GM20431 (cell line): ENCODE measurements around the gene MAGI2.

Source experiments
- in situ Hi-C: fragments of 300-500 bp; cut with MseI, MboI; formaldehyde crosslinking; loops from one replicate; pipeline ENCODE4 v1.15.0; 2020; ENCODE audit warnings: low sequenced_read_pairs; ENCODE audit not compliant: unreplicated experiment

Gene MAGI2

DNA sequence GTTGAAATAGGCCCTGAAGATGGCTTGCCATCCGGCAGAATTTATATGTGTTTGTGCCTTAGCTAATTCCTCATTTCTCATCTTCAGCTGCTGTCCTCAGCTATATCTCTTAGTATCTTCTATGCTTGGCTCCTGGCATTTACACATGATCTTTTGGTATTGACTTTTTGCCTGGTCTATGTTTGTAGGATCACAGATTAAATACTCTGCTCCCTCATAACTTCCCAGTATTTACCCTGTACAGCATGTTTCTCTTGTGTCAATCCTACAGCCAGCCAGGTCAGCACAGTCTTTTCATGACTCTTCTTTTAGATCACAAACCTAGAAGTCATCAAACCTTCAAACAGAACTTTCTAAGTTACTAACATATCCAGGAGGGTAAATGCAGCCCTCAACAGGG, 743.8 kb downstream of the MAGI2 start:
- in situ Hi-C loops, result no loop called here

GRCh38 chr7:78704504-78704903, 749.0 kb downstream of the MAGI2 start:
- in situ Hi-C loops, result no loop called here

GRCh38 chr7:78703391-78703790, 750.1 kb downstream of the MAGI2 start:
- in situ Hi-C loops, result no loop called here

GRCh38 chr7:78702770-78703169, 750.7 kb downstream of the MAGI2 start:
- in situ Hi-C loops, result no loop called here

- in situ Hi-C loops, result no loop called here
Measured at GRCh38 chr7:78695826-78696225, 757.6 kb downstream of the MAGI2 start.

DNA sequence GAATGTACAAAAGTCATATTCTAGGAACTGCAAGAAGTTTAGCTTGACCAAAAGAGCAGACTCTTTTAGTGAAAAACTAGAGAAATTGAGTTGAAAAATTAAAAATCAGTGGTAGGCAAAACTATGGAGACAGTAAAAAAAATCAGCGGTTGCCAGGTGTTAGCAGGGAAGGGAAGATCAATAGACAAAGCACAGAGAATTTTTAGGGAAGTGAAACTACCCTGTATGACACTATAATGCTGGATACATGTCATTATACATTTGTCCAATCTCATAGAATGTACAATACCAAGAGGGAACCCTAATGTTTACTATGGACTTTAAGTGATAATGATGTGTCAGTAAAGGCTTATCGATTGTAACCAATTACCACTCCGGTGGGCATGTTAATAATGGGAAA, 761.9 kb downstream of the MAGI2 start:
- in situ Hi-C loops, result no loop called here

DNA sequence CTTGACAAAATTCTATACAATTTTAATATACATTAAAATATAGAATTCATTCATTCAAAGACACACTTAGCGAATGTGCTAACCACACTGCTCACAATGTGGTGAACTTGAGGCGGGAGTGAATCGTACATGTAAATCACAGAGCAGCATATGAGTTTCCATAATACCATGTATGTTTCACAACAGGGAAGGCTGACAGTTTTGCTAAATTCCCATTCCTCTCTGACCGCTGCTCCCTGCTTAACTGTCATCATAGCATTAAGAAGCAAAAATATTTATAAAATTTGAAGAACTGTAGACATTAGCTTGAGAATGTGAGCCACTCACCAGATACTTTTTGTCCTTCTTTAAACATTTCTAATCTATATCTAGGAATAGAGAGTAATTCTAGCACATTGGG, 763.3 kb downstream of the MAGI2 start:
- in situ Hi-C loops, result no loop called here

- in situ Hi-C loops, result no loop called here
Measured at GRCh38 chr7:78688376-78688775, 765.1 kb downstream of the MAGI2 start.

- in situ Hi-C loops, result no loop called here
Measured at GRCh38 chr7:78686189-78686588, 767.3 kb downstream of the MAGI2 start.

- in situ Hi-C loops, result no loop called here
Measured at GRCh38 chr7:78684201-78684600, 769.3 kb downstream of the MAGI2 start.

- in situ Hi-C loops, result no loop called here
Measured at GRCh38 chr7:78683566-78683965, 769.9 kb downstream of the MAGI2 start.

DNA sequence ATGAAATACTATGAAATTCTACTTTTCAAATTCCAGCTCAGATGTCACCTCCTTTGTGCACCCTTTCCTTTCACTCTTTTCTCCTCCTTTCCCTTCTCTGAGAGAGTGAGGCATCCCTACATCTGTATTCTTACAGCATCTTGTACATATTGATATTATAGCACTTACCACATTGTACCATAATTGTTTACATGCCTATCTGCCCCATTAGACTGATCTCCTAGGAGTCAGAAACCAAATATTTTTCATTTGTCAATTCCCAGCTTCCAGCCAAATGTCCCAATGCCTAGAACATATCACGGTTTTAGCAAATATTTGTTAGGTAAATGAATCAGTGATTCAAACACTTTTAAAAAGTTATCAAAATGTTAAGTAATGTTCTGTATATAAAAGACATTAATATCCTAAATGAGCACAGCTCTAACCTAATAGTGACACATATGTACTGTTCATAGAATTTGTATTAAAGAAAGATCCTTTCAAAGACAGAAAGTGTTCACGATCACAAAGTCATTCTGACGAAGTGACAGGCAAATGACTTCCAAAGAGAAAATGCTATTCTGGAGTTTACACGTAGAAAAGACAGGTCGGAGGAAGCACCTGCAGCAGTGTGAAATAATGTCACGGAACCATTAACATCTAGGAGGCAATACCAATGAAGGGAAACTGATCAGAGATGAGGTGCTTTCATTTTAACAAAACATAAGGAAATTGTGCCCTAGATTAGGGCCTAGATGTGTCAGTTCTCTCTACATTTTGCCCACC, 774.2 kb downstream of the MAGI2 start:
- in situ Hi-C loops, result no loop called here

DNA sequence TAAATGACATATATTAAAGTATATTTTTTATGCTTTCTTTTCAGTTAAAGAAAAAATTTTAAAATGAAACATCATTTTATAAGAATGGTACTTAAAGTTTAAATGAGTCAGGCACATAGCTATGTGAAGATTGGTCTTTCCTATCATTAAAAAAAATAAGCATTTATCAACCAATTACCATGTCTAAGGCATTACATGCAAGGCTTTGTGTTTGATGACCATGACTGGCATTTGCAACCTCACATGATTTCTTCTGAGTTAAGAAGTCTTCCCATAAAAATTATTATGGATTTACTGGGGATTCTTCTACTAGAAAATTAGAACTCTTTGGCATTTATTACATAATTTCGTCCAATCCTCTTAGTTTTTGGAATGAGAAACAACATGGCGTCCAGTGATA, 776.1 kb downstream of the MAGI2 start:
- in situ Hi-C loops, result no loop called here

DNA sequence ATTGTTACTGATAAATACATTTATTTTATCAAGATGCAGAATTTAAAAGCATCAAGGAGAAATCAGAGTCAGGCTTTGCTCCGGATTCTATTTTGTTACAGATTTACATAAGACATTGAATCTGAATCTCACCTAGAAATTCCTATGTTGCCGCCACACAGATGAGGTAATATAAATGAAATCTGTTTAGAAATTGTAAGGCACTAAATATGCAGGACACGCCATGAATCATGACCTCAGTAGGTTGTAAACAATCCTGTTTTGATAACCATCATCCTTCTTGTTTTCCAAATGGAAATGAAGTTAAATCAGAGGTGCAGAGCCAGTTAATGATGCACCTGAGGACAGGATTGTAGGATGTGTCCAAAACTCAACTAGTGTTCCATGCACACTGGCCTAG, 778.0 kb downstream of the MAGI2 start:
- in situ Hi-C loops, result no loop called here

DNA sequence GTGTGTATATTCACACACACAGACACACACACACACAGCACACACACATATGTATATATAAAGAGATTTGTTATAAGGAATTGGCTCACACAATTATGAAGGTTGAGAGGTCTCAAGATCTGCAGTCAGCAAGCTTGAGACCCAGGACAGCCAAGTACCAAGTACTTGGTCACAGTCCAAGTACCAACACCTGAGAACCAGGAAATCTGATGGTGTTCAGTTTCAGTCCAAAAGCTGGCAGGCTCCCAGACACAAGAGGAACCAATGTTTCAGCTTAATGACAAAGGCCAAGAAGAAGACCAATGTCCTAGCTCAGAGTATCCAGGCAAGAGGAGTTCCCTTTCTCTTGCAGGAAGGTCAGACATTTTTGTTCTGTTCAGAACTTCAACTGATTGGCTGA, 780.2 kb downstream of the MAGI2 start:
- in situ Hi-C loops, result no loop called here

GRCh38 chr7:78662939-78663338, 790.5 kb downstream of the MAGI2 start:
- in situ Hi-C loops, result no loop called here

DNA sequence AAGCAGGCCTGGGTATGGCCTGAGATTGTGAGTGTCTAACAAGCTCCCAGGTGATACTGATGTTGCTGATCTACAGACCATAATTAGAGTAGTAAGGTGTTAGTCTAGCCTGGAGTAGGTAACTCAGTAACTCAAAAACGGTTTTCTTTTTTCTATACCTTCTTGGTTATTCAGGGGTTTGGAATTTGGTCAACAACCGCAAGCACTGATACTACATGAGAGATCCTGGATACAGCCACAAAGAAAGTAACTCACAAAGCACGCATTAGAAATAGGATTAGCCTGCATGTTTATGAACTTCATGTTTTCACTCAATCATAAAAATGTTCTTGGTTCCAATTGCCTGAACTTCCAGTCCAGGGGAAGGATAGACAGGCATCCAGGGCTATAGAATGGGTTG, 803.5 kb downstream of the MAGI2 start:
- in situ Hi-C loops, result no loop called here

GRCh38 chr7:78649236-78649635, 804.2 kb downstream of the MAGI2 start:
- in situ Hi-C loops, result no loop called here

DNA sequence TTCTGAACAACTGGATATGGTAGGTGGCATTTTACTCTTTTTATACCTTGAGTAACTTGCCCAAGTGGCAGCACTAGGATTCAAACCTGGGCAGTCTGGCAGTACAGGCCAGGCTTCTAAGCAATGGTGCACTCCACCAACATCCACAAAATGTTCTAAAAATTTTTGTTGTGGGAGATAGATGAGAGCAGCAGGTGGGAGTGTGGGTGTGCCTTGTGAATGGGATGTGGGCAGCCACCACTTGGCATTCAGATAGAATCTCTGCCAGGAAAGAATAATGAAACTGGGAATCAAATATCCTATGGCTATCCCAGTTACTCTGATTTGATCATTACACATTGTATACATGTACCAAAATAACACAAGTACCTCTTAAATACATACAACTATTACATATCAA, 810.7 kb downstream of the MAGI2 start:
- in situ Hi-C loops, result no loop called here

DNA sequence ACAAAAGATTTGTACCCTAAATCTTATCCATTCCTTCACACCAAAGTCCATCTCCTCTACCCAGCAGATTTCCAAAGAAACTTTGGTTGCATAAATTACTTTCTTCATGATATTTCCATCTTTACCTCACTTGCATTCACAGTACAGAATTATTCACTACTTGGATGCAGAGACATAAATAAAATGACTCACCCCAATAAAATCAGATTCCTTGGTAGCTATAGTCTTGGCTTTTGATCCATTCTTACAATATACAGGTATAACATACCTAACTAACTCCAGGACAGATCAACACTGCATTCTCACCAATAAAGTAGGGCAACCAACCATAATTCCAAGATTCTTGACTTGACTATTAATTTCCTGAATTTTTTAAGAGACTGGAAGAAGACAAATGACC, 815.1 kb downstream of the MAGI2 start:
- in situ Hi-C loops, result no loop called here

GRCh38 chr7:78636727-78637126, 816.7 kb downstream of the MAGI2 start:
- in situ Hi-C loops, result no loop called here

- in situ Hi-C loops, result no loop called here
Measured at GRCh38 chr7:78635026-78635793, 818.3 kb downstream of the MAGI2 start.
